A549 (cell line): ENCODE data around the gene HOXB3.

Experiments
- BHLHE40 ChIP-seq: IDR thresholded peaks from 2 replicates; pipeline ENCODE4 v1.6.1; 2012; ENCODE audit warnings: low read depth, low read length, inconsistent platforms
- CBX2 ChIP-seq: fragments of 200-600 bp; sonication (generic); IDR thresholded peaks from 2 replicates; pipeline ENCODE4 v1.6.1; 2016; ENCODE audit warnings: low read depth, mild to moderate bottlenecking, borderline replicate concordance
- EHF ChIP-seq: fragments of 250-450 bp; sonication (Bioruptor Pico); IDR thresholded peaks from 2 replicates; pipeline ENCODE4 v1.5.0; 2020; ENCODE audit warnings: mild to moderate bottlenecking
- ELK1 ChIP-seq: fragments of 150-350 bp; IDR thresholded peaks from 2 replicates; pipeline ENCODE4 v1.6.1; 2014; ENCODE audit warnings: low read depth, mild to moderate bottlenecking, low read length
- EP300 ChIP-seq, 2 experiments: fragments of >200 bp; sonication (Bioruptor Twin); formaldehyde crosslinking; IDR thresholded peaks; 2 replicates in 1 of 2; 3 replicates in 1 of 2; pipeline ENCODE4 v1.6.1; 2016 to 2017
- ESRRA ChIP-seq: fragments of 150-350 bp; IDR thresholded peaks from 2 replicates; pipeline ENCODE4 v1.6.1; 2014; ENCODE audit warnings: mild to moderate bottlenecking, low read length, borderline replicate concordance
- JUN ChIP-seq, 2 experiments: fragments of >200 bp; sonication (Bioruptor Twin); formaldehyde crosslinking; IDR thresholded peaks; 2 replicates in 1 of 2; 3 replicates in 1 of 2; pipeline ENCODE4 v1.6.1; 2016 to 2017
- PBX3 ChIP-seq: IDR thresholded peaks from 2 replicates; pipeline ENCODE4 v1.6.1; 2012
- POLR2A ChIP-seq: IDR thresholded peaks from 2 replicates; pipeline ENCODE4 v1.6.1; 2012; ENCODE audit warnings: mild to moderate bottlenecking, low read length
- REST ChIP-seq: fragments of 200-600 bp; sonication (generic); IDR thresholded peaks from 2 replicates; pipeline ENCODE4 v1.6.1; 2016; ENCODE audit warnings: antibody characterized with exemption, mild to moderate bottlenecking, moderate library complexity
- RFX5 ChIP-seq: fragments of 450-650 bp; IDR thresholded peaks from 2 replicates; pipeline ENCODE4 v1.7.1; 2014; ENCODE audit warnings: antibody characterized with exemption, mild to moderate bottlenecking, moderate library complexity
- ZSCAN20 ChIP-seq: fragments of 250-450 bp; sonication (Bioruptor Pico); IDR thresholded peaks from 2 replicates; pipeline ENCODE4 v1.8.0; 2022; ENCODE audit warnings: mild to moderate bottlenecking, moderate library complexity
- TF ChIP-seq, protein P1 (sequence below): fragments of >200 bp; sonication (Bioruptor Twin); formaldehyde crosslinking; IDR thresholded peaks from 3 replicates; pipeline ENCODE4 v1.5.1; 2016

- no peak for TF ChIP-seq ESRRA
- TF ChIP-seq, protein P1, sequence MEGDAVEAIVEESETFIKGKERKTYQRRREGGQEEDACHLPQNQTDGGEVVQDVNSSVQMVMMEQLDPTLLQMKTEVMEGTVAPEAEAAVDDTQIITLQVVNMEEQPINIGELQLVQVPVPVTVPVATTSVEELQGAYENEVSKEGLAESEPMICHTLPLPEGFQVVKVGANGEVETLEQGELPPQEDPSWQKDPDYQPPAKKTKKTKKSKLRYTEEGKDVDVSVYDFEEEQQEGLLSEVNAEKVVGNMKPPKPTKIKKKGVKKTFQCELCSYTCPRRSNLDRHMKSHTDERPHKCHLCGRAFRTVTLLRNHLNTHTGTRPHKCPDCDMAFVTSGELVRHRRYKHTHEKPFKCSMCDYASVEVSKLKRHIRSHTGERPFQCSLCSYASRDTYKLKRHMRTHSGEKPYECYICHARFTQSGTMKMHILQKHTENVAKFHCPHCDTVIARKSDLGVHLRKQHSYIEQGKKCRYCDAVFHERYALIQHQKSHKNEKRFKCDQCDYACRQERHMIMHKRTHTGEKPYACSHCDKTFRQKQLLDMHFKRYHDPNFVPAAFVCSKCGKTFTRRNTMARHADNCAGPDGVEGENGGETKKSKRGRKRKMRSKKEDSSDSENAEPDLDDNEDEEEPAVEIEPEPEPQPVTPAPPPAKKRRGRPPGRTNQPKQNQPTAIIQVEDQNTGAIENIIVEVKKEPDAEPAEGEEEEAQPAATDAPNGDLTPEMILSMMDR: no peak
- TF ChIP-seq RFX5: no peak
- no peak for TF ChIP-seq BHLHE40
- TF ChIP-seq POLR2A: no peak
- TF ChIP-seq JUN (IDR thresholded peaks at IDR 0.05): no peak
- no peak for TF ChIP-seq ZSCAN20 (CRISPR knock-in tag)
- no peak for TF ChIP-seq REST
- TF ChIP-seq EHF (CRISPR knock-in tag): no peak
- no peak for TF ChIP-seq PBX3
- TF ChIP-seq ELK1: no peak
- no peak for TF ChIP-seq CBX2
- TF ChIP-seq EP300 (IDR thresholded peaks at IDR 0.05): no peak
These were observed 79.7 kb downstream of the HOXB3 start for GRCh38 chr17:48510381-48510760.
